ENCODE measurements around the gene MRAS.
"Not testable (repeated sequence)": the region's sequence is repeated elsewhere in the genome, so short reads cannot be mapped to it uniquely, and the experiment has no call there.

MRAS gene

DNA sequence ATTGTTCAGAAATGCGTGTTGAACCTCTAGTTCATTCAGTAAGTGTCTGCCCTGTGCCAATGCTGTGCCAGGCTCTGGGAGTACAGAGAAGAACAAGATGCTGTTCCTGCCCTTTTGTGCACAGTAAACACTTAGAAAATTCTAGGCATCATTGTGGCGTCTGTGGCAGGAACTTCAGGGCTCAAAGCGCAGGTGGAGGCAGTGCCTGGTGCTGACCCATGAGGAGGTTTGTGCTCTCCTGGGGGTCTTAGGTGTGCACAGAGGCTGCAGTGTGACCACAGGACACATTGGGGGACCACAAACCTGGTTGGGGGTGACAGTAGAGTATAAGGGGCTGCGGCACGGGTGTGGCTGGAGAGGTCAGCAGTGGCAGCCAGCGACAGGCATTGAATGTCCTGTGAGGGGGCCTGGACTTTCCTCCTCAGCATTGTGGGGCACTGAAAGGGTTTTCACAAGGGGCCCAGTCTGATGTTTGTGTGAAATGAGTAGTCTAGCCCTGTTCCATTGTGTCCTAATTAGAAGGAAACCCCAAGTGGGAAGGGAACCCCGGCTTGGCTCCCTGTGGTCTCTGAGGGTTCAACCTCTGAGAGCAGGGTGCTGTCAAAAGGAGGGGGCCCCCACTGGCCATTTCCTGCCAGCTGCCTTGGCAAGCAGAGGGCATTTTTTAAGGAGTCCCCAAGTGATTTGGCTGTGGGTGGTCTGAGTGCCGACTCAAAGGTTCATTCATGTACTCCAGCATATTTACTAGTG is 20.9 kb downstream of the MRAS start:
- DNase-seq, result no peak

- DNase-seq, result no peak
Measured at GRCh38 chr3:138370321-138370720, 21.9 kb downstream of the MRAS start.

GRCh38 chr3:138371070-138371965 is 22.9 kb downstream of the MRAS start:
- DNase-seq, result peak; percentile 21 to 53

DNA sequence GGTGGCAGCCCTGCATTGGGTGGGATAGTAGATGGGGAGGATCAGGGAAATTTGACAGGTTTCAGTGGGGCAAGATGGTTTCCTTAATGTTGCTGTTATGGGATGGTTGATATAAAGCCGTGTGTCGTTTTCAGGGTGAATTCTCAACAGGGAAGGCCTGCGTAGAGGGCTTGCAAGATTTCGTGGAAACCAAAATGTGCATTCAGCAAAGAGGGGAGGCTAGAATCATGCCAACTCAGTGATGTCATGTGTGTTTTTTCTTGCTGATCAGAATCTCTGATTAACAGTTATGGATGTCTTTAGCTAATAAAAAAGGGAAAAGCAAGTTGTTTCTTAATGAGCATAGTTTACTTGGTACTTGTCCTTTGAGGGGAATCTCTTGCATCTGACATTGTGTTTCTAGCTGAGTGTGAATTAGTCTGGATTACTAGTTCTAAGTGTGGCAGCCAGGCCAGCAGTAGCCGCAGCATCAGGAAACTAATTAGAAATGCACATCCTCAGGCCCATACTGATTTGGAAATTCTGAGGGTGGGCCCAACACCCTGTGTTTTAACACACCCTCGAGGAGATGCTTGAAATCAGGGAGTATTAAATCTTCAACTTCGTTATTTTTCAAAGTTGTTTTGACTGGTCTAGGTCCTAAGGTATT is 24.8 kb downstream of the MRAS start:
- DNase-seq, result no peak

GRCh38 chr3:138373736-138374094 is 25.3 kb downstream of the MRAS start:
- no peak for DNase-seq

DNA sequence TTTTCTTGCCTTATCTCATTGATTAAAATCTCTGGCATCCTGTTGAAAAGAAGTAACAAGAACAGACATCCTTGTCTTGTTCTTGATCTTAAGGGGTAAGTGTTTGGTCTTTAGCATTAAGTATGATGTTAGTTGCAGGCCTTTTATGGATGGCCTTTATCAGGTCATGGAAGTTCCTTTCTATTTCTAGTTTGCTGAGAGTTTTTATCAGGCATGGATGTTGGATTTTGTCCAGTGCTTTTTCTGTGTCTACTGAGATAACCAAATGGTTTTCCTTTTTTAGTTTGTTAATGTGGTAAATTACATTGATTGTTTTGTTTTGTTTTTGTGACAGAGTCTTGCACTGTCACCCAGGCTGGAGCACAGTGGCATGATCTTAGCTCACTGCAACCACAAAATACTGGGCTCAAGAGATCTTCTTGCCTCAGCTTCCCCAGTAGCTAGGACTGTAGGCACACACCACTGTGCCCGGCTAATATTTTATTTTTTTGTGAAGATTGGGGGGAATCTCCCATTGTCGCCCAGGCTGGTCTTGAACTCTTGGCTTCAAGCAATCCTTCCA is 26.3 kb downstream of the MRAS start:
- DNase-seq, result no peak

DNA sequence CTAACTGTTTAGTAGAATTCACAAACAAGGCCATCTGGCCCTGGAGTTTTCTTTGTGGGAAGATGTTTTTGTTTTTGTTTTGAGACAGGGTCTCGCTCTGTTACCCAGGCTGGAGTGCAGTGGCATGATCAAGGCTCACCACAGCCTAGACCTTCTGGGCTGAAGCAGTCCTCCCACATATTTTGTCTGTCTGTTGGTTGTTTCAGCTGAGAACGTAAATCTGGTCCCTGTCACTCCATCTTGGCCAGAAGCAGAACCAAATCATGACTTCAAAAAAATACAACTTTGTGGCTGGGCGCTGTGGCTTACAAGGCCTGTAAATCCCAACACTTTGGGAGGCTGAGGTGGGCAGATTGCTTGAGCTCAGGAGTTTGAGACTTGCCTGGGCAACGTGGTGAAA is 27.1 kb downstream of the MRAS start:
- DNase-seq, result no peak

- DNase-seq, result no peak
Measured at GRCh38 chr3:138376663-138377062, 28.3 kb downstream of the MRAS start.

- DNase-seq, result not testable (repeated sequence)
Measured at GRCh38 chr3:138377212-138377611, 28.8 kb downstream of the MRAS start.

GRCh38 chr3:138377804-138378203 is 29.4 kb downstream of the MRAS start:
- no peak for DNase-seq

DNA sequence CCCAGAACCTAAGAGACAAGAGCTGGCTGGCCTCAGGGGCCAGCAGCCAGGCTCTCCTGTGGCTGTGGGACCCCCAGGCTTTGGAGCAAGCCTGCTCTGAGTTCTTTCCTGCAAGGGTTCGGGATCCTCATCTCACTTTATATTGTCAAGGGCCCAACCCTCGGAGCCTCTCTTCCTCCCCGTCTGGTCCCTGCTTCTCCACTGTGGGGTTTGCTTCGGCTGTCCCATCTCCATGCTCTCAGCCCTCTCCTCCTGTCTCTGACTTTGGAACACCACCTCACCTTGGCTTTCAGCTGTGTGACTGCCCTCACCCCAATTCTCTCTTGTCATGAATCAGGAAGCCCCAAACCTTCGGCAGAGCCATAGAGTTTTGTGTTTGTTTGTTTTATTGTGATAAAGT is 30.0 kb downstream of the MRAS start:
- no peak for DNase-seq

- no peak for DNase-seq
Measured at GRCh38 chr3:138378990-138379389, 30.6 kb downstream of the MRAS start.

- DNase-seq, result no peak
Measured at GRCh38 chr3:138381413-138381901, 33.1 kb downstream of the MRAS start.

DNA sequence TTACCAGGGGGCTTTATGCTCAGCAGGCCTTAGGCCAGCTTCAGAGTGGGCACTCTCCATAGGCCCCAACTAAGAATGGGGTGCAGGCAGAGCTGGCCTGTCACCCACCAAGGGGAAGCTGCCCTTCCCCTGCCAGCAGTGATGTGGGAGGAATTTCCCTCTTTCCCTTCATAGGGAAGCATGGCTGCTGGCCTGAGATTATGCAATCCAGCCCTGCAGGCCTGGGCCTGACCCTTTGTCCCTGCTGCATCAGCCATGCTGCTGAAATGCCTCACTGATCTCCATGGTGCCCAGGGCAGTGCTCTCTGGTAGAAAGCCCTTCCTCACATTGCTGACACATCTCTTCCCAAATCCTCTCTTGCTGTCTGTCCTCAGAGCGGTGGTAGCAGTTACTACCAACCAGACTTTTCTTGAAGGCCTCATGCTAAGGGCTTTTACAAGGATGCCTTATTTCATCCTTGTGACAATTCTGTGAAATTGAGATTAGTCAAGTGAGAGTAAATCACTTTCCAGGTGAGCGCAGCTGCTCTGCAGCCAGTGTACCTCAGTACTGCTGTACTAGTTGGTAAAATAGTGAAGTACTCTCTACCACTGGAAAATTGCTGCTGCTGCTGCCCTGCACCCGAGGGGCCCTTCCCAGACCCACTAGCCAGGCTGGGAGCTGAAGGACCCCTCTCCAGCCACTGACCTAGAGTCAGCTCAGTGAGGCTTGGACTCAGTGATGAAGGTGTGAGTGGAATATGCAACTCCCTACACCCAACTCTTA is 33.8 kb downstream of the MRAS start:
- DNase-seq, result peak in 1 of 2 donors; percentile 22

DNA sequence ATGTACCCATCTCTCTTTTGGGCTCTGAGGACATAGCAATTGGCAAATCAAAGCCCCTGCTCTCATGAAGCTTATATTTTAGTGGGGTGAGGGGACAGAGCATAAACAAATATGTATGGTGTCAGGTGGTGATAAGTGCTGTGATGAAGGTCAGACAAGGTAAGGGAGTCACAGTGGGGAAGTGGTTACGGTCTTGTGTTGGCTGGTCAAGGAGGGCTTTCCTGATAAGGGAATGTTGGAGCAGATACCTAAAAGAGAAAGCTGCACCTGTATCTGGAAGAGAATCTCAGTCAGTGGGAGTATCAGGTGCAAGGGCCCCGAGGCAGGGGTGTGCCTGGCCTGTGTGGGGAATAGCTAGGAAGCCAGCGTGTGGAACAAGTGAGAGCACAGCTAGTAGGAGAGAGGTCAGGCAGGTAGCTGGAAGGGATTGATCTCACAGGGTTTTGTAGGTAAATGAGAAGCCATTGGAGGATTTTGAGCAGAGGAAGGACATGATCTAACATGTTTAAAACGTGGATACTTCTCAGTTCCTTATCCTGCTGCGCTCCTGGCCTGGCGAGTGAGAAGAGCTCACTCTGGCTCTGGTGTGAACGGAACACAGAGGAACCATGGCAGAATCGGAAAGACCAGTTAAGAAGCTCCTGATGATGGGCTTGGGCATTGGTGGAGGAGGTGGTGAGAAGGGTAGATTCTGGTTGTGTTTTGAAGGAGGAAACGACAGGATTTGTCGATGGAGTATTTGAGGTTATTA is 35.5 kb downstream of the MRAS start:
- DNase-seq, result no peak

GRCh38 chr3:138384531-138384930 is 36.2 kb downstream of the MRAS start:
- DNase-seq, result no peak

GRCh38 chr3:138384976-138385375 is 36.6 kb downstream of the MRAS start:
- DNase-seq, result no peak

DNA sequence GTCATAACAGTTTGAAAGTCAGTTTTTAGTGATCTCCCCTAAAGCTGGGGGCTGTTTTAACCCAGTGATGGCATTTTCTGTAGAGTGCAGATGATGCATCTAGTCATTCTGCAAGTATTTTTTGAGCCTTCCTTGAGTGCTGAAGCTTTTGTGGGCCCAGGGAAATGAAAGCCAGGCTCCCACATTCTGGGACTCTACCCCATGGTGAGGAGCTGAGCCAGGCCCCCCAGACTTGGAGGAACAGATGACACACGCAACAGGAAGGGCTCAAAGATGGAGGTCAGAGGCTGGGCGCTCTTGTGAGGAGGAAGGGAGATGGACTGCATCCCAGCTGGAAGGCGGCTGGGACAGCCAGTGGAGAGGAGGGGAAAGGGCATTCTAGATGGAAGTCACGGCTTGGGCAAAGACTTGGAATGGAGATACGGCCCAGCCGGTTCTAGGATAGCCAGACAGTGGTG is 40.8 kb downstream of the MRAS start:
- no peak for DNase-seq

DNA sequence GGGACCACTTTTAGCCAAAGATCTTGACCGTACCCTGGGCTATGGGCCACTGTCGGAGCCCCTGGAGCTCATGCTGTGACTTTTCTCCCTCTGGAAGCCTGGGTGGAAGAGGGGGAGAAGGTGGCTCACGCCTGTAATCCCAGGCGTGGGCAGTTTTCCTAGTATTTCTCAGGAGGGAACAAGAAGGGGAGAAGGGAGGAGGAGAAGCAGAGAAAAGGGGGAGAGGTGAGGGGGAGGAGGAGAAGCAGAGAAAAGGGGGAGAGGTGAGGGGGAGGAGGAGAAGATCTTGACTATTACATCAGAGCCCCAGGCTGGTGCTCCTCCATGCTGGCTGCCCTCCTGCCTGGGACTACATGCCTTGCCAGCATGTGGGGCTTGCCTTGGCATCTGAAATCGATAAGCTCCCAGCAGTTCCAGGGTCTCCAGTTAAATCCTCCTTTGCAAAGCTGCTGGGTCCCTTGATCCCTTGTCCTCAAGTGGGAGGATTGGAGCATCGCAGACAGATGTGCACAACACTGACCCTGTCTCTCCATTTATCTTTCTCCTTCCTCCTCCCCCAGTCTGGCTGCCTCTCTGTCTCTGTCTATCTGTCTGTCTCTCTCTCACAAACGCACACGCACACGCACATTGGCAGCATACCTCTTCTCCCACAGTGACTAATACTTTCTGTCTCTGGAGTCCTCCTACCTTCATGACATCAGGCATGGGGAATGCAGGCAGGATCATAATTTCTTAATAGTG is 41.6 kb downstream of the MRAS start:
- DNase-seq, result no peak

GRCh38 chr3:138390582-138390932 is 42.2 kb downstream of the MRAS start:
- DNase-seq, result no peak

DNA sequence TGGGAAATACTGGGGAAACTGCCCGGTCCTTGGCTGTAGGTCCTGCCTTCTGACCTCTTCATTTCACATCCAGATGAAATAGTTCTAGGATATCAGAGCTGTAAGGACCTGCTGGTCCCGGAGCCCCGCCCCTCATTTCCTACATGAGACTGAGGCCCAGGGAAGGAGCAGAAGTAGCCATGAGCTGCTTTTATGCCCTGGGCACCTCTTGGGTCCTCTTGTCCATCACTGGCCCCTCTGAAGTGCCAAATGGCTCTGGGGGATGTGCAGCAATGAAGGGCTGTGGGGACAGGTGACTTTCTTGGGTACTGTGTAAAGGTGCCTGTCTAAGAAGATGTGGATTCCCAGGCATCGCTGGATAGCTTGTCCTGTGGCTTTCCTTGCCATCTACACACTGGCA is 45.8 kb downstream of the MRAS start:
- no peak for DNase-seq

Data from CD4-positive, alpha-beta T cell treated with Interferon alpha-2 for 1 hour (primary cell).